GM12892 (cell line): ENCODE results near the gene BLID.

ENCODE experiments used
- POLR2A ChIP-seq: IDR thresholded peaks from 2 replicates; pipeline ENCODE4 v1.6.1; 2011; ENCODE audit warnings: low read depth, low read length, control low read depth
- POLR2AphosphoS5 ChIP-seq: IDR thresholded peaks from 2 replicates; pipeline ENCODE4 v1.6.1; 2011; ENCODE audit warnings: low read depth, low read length, control low read depth
- TAF1 ChIP-seq: IDR thresholded peaks from 2 replicates; pipeline ENCODE4 v1.6.1; 2011; ENCODE audit warnings: low read depth, mild to moderate bottlenecking, control low read depth, low read length, borderline replicate concordance

- TF ChIP-seq TAF1 = no peak
- TF ChIP-seq POLR2A = no peak
- TF ChIP-seq POLR2AphosphoS5 = no peak
Measured at GRCh38 chr11:122114976-122115375, 1.0 kb downstream of the BLID start.
